ENCODE data around the gene MLPH.

Gene MLPH

GRCh38 chr2:237501892-237502513, 15.0 kb downstream of the MLPH start:
- no peak for DNase-seq

- DNase-seq: no peak
Observed at GRCh38 chr2:237503201-237503600, 16.1 kb downstream of the MLPH start.

GRCh38 chr2:237505188-237505939, 18.3 kb downstream of the MLPH start:
- DNase-seq: no peak

- DNase-seq: no peak
Observed at GRCh38 chr2:237507512-237507911, 20.5 kb downstream of the MLPH start.

DNA sequence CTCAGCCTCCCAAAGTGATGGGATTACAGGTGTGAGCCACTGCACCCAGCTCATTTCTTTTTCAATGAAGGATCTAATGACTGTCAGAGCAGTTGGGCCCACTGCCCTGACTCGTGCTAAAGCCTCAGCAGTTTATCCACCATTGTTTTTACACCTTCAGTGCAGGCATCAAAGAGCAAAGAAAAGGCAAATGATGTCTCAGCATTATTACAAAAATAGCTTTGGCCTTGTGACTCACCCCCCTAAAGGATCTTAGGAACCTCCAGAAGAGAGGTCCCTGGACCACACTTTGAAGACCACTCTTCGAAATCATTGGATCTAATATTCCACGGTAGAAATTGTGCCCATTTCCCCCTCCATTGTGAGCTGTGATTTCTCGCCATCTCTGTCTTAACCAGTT, 21.3 kb downstream of the MLPH start:
- no peak for DNase-seq

GRCh38 chr2:237509151-237509550, 22.1 kb downstream of the MLPH start:
- DNase-seq: no peak

DNA sequence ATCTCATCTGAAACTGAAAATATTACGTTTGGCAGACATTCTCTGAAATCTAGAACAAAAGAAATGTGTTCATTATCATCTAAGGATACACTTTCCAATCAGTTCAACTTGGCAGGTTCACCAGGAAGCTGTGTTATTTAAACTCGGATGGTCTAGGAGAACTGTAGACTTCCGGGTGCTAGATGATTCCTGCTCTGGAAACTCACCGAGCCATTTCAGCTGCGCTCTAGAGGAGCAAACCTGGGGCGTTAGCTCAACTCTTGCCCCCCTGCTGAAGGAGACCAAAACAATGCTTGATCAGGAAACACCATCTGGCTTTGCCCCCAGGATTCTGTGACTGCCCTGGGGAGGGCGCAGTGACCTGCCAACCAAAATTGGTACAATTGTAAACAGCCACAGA, 22.9 kb downstream of the MLPH start:
- no peak for DNase-seq

DNA sequence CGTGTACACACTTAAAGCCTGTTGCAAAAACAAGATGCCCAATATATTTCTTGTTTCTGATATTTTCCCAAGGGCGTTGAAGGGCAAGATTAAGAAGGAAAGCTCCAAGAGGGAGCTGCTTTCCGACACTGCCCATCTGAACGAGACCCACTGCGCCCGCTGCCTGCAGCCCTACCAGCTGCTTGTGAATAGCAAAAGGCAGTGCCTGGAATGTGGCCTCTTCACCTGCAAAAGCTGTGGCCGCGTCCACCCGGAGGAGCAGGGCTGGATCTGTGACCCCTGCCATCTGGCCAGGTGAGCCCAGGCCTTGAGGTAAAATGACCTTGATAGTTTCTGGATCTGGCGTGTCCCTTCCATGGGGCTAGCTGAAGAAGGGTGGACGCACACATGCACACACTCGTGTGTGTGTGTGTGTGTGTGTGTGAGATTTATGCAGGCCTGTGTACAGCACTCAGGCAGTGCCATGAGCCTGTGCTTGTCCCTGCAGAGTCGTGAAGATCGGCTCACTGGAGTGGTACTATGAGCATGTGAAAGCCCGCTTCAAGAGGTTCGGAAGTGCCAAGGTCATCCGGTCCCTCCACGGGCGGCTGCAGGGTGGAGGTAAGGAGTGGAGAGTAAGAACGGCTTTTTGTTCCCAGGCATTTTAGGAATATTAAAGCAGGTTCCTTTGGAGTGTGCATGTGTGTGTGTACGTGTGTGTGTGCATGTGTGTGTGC, 23.6 kb downstream of the MLPH start:
- no peak for DNase-seq

- DNase-seq: no peak
Observed at GRCh38 chr2:237511433-237511832, 24.4 kb downstream of the MLPH start.

GRCh38 chr2:237511885-237512405, 24.9 kb downstream of the MLPH start:
- DNase-seq: no peak

GRCh38 chr2:237512774-237513466, 25.9 kb downstream of the MLPH start:
- DNase-seq: peak; percentile 75

DNA sequence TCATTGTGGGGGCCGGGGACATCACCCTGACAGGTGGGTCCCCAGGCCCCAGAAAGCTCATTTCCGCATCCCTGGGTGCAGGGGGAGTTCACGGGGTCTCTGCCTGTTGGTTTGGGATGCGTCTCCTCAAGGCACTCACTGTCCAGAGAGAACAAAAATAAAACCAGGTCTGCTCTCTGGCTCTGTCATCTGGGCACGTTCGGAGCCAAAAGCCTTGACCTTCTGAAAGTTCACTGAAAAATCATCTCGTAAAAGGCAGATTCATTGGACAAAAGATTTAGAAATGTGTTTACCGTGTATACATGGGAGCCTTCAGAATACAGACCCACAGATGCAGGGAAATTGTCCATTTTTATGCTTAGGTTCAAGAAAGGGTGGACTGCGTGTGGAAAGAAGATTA, 26.6 kb downstream of the MLPH start:
- no peak for DNase-seq

DNA sequence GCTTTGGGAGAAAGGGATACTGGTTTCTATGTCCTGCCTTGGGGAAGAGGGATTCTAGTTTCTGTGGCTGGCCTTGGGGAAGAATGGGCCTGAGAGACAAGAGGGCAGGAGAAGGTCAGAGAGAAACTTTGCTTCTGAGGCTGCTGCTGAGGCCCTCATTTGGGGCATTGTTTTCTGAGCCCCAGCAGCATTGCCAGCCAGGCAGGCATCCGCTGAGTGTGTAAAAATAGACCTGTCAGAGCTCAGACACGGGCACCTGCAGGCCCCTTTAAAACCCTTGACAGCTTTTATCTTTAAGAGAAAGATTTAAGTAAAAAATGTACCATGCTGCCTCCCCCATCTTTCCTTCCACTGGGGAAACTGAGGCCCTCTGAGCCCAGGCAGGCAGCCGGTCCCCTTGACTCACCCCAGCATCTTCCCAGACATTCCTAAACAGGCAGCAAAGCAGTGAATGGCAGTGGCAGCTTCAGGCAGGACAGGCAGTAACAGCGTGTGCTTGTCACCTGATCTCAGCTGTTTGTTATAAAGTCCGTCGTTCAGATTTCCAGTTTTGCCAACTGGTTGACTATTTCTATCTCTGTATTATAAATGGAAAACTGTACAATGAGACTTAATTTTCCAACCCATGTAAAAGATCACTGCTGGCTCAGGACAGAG, 27.6 kb downstream of the MLPH start:
- no peak for DNase-seq

DNA sequence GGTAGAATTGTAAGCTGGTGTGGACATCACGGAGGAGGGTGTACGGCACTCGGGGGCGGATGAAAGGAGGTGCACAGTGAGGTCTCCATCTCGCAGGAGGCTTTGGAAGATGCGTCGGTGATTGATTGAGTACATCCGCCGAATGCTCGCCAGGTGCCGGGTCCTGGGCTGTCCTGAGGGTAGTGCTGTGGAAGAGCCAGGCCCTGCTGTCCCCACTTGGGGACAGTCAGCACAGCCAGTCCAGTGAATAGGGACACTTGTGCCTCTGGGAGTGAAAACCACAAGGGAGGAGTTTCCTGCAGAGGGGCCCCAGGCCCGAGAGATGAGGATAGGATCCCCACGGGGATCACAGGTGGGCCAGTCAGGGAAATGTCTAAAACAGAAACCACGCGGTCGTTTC, 28.1 kb downstream of the MLPH start:
- DNase-seq: no peak

- no peak for DNase-seq
Observed at GRCh38 chr2:237515621-237516275, 28.7 kb downstream of the MLPH start.

- DNase-seq: no peak
Observed at GRCh38 chr2:237517163-237517562, 30.1 kb downstream of the MLPH start.

DNA sequence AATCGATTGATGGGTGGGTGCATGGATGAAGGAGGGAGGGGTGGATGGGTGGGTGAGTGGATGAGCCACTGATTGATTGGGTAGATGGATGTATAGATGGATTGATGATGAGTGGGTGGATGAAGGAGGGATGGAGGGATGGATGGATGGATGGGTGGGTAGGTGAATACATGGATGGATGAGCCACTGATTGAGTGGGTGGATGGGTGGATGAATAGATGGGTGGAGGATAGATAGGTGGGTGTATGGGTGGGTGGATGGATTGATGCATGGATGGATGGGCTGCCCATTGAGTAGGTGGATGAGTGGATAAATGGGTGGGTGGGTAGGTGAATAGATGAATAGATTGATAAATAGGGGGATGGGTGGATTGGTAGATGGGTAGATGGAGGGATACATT, 30.9 kb downstream of the MLPH start:
- DNase-seq: no peak

GRCh38 chr2:237519506-237520245, 32.6 kb downstream of the MLPH start:
- DNase-seq: no peak

DNA sequence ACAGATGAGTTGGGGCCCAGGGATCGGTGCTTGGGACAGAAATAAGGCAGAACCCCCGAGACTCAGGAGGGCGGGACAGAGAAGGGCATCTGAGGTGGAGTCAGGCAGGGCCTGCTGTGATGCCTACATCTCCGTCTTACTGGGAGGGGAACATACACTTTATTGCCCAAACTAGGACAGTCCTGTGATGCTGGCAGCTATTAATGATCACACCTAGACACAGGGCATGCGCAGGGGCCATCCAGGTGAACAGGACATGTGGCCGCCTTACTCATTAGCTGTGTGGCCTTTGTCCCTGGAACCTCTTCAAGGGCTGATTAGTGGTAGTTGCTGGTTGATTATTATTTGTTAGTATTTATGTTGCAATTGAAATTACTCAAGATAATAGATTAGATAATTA, 33.2 kb downstream of the MLPH start:
- DNase-seq: no peak

DNA sequence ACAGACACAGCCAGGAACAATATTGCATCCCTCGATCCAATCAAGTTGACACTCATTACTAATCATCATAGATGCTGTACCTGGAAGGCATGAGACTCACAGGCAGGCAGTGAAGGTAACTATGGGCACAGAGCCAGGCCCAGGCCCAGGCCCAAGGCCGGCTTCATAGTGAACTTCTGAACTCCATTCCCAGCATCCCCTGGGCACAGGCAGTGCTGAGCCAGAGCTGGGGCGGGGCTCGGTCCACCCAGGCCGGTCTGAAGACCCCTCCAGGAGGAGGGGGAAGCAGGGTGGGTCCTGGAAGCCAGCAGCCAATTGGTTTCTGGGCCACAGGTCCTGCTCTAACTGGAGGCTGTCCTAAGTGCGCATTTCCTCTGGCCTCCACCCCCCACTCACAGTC, 37.6 kb downstream of the MLPH start:
- DNase-seq: no peak

GRCh38 chr2:237525559-237526157, 38.6 kb downstream of the MLPH start:
- no peak for DNase-seq

Data from NCI-H1092 treated with DMSO at 0.1 percent for 48 hours (cell line).